HepG2 (cell line): ENCODE measurements around the gene RASA1. TPM values are rescaled to one million over a fixed set of nuclear protein-coding genes. Genes with fewer than 3 reads are reported as not detected.

Experiments
- ATAC-seq: fragments of 200-7000 bp; cut with Tn5 transposase; 3 replicates; pipeline ENCODE4 v1.9.1; 2020; ENCODE audit warnings: mild to moderate bottlenecking, moderate library complexity
- BruUV-seq: library from RNA; stranded (reverse); fragments of 400-500 nt; replicated peaks from 2 replicates; lab custom pipeline; 2021; lab: Mats Ljungman, UMichigan
- CTCF ChIA-PET: fragments of 300-600 bp; formaldehyde crosslinking; extraction: SDS; loops from one replicate; lab custom pipeline; 2021; ENCODE audit warnings: low total read pairs, inconsistent platforms, low intra/inter-chr PET ratio; lab: Yijun Ruan, JAX
- POLR2A ChIA-PET: fragments of 350-600 bp; sonication (Branson Sonifier 250); formaldehyde crosslinking; loops from one replicate; lab custom pipeline; 2020; ENCODE audit warnings: antibody characterized with exemption, inconsistent platforms; lab: Yijun Ruan, JAX
- DNase-seq: peaks from one replicate; pipeline ENCODE4 v3.0.0-alpha.2; 2015; ENCODE audit warnings: low spot score
- FAIRE-seq: peaks from 3 replicates; lab custom pipeline; 2011; peaks lifted over from hg19 to GRCh38; lab: Jason Lieb, UNC
- H2AFZ ChIP-seq: one replicate; pipeline ENCODE4 v1.6.1; 2011; ENCODE audit warnings: low read length, inconsistent platforms
- H3K27ac ChIP-seq: fragments of 300-600 bp; 3 replicates; pipeline ENCODE4 v1.8.0; 2011; ENCODE audit warnings: mixed run types, mild to moderate bottlenecking, mixed read lengths, low read length, inconsistent platforms; ENCODE audit not compliant: insufficient read depth; ENCODE audit errors: extremely low read length
- H3K27me3 ChIP-seq, 2 experiments: fragments of 200-600 bp in 1 of 2; 2 replicates in 1 of 2; 3 replicates in 1 of 2; pipeline versions ENCODE4 v1.6.0 to v1.8.0; 2011; ENCODE audit warnings: low read length in 2 of 2, mild to moderate bottlenecking in 2 of 2, moderate library complexity in 2 of 2, inconsistent platforms in 1 of 2; ENCODE audit not compliant: insufficient read depth in 2 of 2, control insufficient read depth in 1 of 2
- H3K36me3 ChIP-seq, 2 experiments: fragments of 200-600 bp in 1 of 2; replicated peaks in 1 of 2; 2 replicates in 1 of 2; 3 replicates in 1 of 2; pipeline versions ENCODE4 v1.5.1 to v1.8.0; 2011; ENCODE audit warnings: low read length in 2 of 2, inconsistent platforms in 1 of 2; ENCODE audit not compliant: insufficient read depth in 2 of 2, control insufficient read depth in 1 of 2
- H3K4me1 ChIP-seq: 2 replicates; pipeline ENCODE4 v1.5.1; 2012; ENCODE audit warnings: low read length, inconsistent platforms; ENCODE audit not compliant: insufficient read depth
- H3K4me2 ChIP-seq: 2 replicates; pipeline ENCODE4 v1.6.0; 2011; ENCODE audit warnings: low read depth, low read length, inconsistent platforms
- H3K4me3 ChIP-seq, 3 experiments: fragments of 200-600 bp in 1 of 3; sonication (generic), shearing (Covaris generic) in 1 of 3; replicated peaks in 1 of 3; 2 replicates each; pipeline ENCODE4 v1.5.1; 2011 to 2016; ENCODE audit warnings: low read length in 3 of 3, inconsistent platforms in 2 of 3, low read depth in 2 of 3, mild to moderate bottlenecking in 2 of 3, control low read depth in 1 of 3, mixed read lengths in 1 of 3; ENCODE audit not compliant: insufficient read depth in 1 of 3
- H3K79me2 ChIP-seq: one replicate; pipeline ENCODE4 v1.6.1; 2011; ENCODE audit warnings: low read length, inconsistent platforms; ENCODE audit not compliant: insufficient read depth
- H3K9ac ChIP-seq: 2 replicates; pipeline ENCODE4 v1.6.0; 2011; ENCODE audit warnings: mild to moderate bottlenecking, low read depth, low read length, inconsistent platforms; ENCODE audit not compliant: insufficient read depth
- H3K9me3 ChIP-seq: 2 replicates; pipeline ENCODE4 v1.5.1; 2012; ENCODE audit warnings: mild to moderate bottlenecking, low read length
- H4K20me1 ChIP-seq: 2 replicates; pipeline ENCODE4 v1.6.0; 2011; ENCODE audit warnings: inconsistent platforms, mild to moderate bottlenecking, low read length, moderate library complexity; ENCODE audit not compliant: insufficient read depth
- CTCF ChIP-seq: sonication (generic); formaldehyde crosslinking; IDR thresholded peaks from 2 replicates; pipeline ENCODE4 v1.5.0; 2020; ENCODE audit warnings: mild to moderate bottlenecking, missing genetic modification reagents, moderate library complexity
- HMG20A ChIP-seq: IDR thresholded peaks from 2 replicates; pipeline ENCODE4 v1.6.1; 2016; ENCODE audit warnings: borderline replicate concordance
- IRF2 ChIP-seq: IDR thresholded peaks from 2 replicates; pipeline ENCODE4 v1.6.1; 2018; ENCODE audit warnings: missing genetic modification reagents, missing compliant biosample characterization
- NCOR1 ChIP-seq: fragments of 200-600 bp; sonication (generic); IDR thresholded peaks from 2 replicates; pipeline ENCODE4 v1.7.0; 2017; ENCODE audit warnings: antibody characterized with exemption, low read length, borderline replicate concordance
- NFIB ChIP-seq: sonication (generic); formaldehyde crosslinking; IDR thresholded peaks from 2 replicates; pipeline ENCODE4 v1.9.0; 2021; ENCODE audit warnings: missing genetic modification reagents, mild to moderate bottlenecking, borderline replicate concordance
- NFYB ChIP-seq: sonication (generic); formaldehyde crosslinking; IDR thresholded peaks from 2 replicates; pipeline ENCODE4 v1.4.0; 2020; ENCODE audit warnings: missing genetic modification reagents
- RELA ChIP-seq: sonication (generic); formaldehyde crosslinking; IDR thresholded peaks from 2 replicates; pipeline ENCODE4 v1.4.0; 2020; ENCODE audit warnings: missing genetic modification reagents
- THAP9 ChIP-seq: sonication (generic); formaldehyde crosslinking; IDR thresholded peaks from 2 replicates; pipeline ENCODE4; 2020; ENCODE audit warnings: missing genetic modification reagents, mild to moderate bottlenecking, borderline replicate concordance
- YEATS2 ChIP-seq: sonication (generic); formaldehyde crosslinking; IDR thresholded peaks from 2 replicates; pipeline ENCODE4 v1.4.0; 2020; ENCODE audit warnings: missing genetic modification reagents, borderline replicate concordance
- ZBTB38 ChIP-seq: sonication (generic); formaldehyde crosslinking; IDR thresholded peaks from 2 replicates; pipeline ENCODE4 v1.5.1; 2020; ENCODE audit warnings: mild to moderate bottlenecking, missing genetic modification reagents
- ZBTB4 ChIP-seq: sonication (generic); formaldehyde crosslinking; IDR thresholded peaks from 2 replicates; pipeline ENCODE4 v1.4.0; 2020; ENCODE audit warnings: missing genetic modification reagents, mild to moderate bottlenecking, borderline replicate concordance
- ZFP36 ChIP-seq: fragments of 150-350 bp; IDR thresholded peaks from 2 replicates; pipeline ENCODE4 v1.6.1; 2018; ENCODE audit warnings: borderline replicate concordance, low read length, low read depth; ENCODE audit not compliant: partially characterized antibody
- ZNF326 ChIP-seq: sonication (generic); formaldehyde crosslinking; IDR thresholded peaks from 2 replicates; pipeline ENCODE4 v1.4.0; 2020; ENCODE audit warnings: missing genetic modification reagents, borderline replicate concordance
- ZNF337 ChIP-seq: sonication (generic); formaldehyde crosslinking; IDR thresholded peaks from 2 replicates; pipeline ENCODE4 v1.5.1; 2020; ENCODE audit warnings: missing genetic modification reagents, low read depth, mild to moderate bottlenecking, borderline replicate concordance
- ZNF557 ChIP-seq: sonication (generic); formaldehyde crosslinking; IDR thresholded peaks from 2 replicates; pipeline ENCODE4 v1.4.0; 2020; ENCODE audit warnings: missing genetic modification reagents
- ZNF589 ChIP-seq: sonication (generic); formaldehyde crosslinking; conservative IDR thresholded peaks from 2 replicates; pipeline ENCODE4 v1.8.0; 2022; ENCODE audit warnings: mild to moderate bottlenecking, moderate library complexity, missing genetic modification reagents
- WGBS: methylation state at CpG from one replicate; pipeline ENCODE4 v1.1.6; 2017; ENCODE audit warnings: low lambda C conversion rate; 5-methylcytosine and 5-hydroxymethylcytosine counted together
- in situ Hi-C: cut with HindIII; loops from 2 replicates; pipeline ENCODE4 v1.10.0; 2017; ENCODE audit warnings: low pct_unique_long_range_greater_than_20kb; ENCODE audit not compliant: extremely low pct_ligation_motif_present
- intact Hi-C: fragments of 100-400 bp; cut with micrococcal nuclease; formaldehyde crosslinking; loops from one replicate; pipeline ENCODE4 v1.10.0; 2022; ENCODE audit not compliant: unreplicated experiment
- polyA plus RNA-seq, 8 experiments: library from polyadenylated mRNA; depleted of rRNA in 3 of 8; stranded (reverse) in 7 of 8; unstranded in 1 of 8; fragments of >200 nt; fragmentation: Illumina TruSeq in 4 of 8; extraction: Trizol in 4 of 8; gene quantifications; 2 replicates each; pipeline versions ENCODE4 v1.2.1 to v1.2.3, GENCODE V29; 2011 to 2016; ENCODE audit warnings: low read depth in 4 of 8, missing spikeins in 1 of 8, mixed read lengths in 1 of 8; ENCODE audit not compliant: insufficient read depth in 1 of 8
- total RNA-seq, 5 experiments: library from RNA; depleted of rRNA; stranded (reverse); fragments of >200 nt; fragmentation: Illumina TruSeq; extraction: Trizol; gene quantifications; 2 replicates each; pipeline ENCODE4 v1.2.3, GENCODE V29; 2016; ENCODE audit warnings: low read depth in 1 of 5

Gene RASA1
- total and polyA plus RNA-seq, 2 of the 13 experiments (the other 11 are each of a cell fraction or from before 2014, with no cell fraction given): 19.5 to 20.5 TPM

- H3K36me3 ChIP-seq: no peaks in the 10 kb centered on the region
- DNase-seq: no peak
- CTCF ChIA-PET: no interaction called here
Observed at GRCh38 chr5:87432460-87432859, 164.8 kb downstream of the RASA1 start.

More at GRCh38 chr5:87432460-87432859, 164.8 kb downstream of the RASA1 start:
- H3K4me1 ChIP-seq: no peaks in the 10 kb centered on the region
- BruUV-seq: no TSS peak
- no peaks in the 10 kb centered on the region for H3K27me3 ChIP-seq
- POLR2A ChIA-PET: no interaction called here
- no peak overlapping the region for H3K27ac ChIP-seq
- H3K9ac ChIP-seq: no peak overlapping the region
- ATAC-seq: no peak
- intact Hi-C loops: no loop called here
- H3K79me2 ChIP-seq: no peaks in the 10 kb centered on the region
- no peak for FAIRE-seq
- no peaks in the 10 kb centered on the region for H4K20me1 ChIP-seq
- in situ Hi-C loops: no loop called here
- H2AFZ ChIP-seq: no peak overlapping the region
- no peak overlapping the region for H3K4me3 ChIP-seq
- no peak for TF ChIP-seq HMG20A
- no peak for TF ChIP-seq NCOR1
- TF ChIP-seq ZNF326 (CRISPR knock-in tag): no peak
- no peak for TF ChIP-seq ZFP36
- no peak for TF ChIP-seq ZBTB38 (CRISPR knock-in tag)
- TF ChIP-seq RELA: no peak
- TF ChIP-seq ZNF337: no peak
- TF ChIP-seq NFIB: no peak
- TF ChIP-seq YEATS2 (CRISPR knock-in tag): no peak
- TF ChIP-seq CTCF (CRISPR knock-in tag): no peak
- TF ChIP-seq NFYB (CRISPR knock-in tag): no peak
- TF ChIP-seq ZNF557: no peak
- no peak for TF ChIP-seq ZNF589 (CRISPR knock-in tag)
- TF ChIP-seq ZBTB4: no peak
- no peak for TF ChIP-seq THAP9
- TF ChIP-seq IRF2 (CRISPR knock-in tag): no peak
- TF ChIP-seq, all 625 proteins: peak for 0
- H3K4me2 ChIP-seq: no peak overlapping the region
- H3K9me3 ChIP-seq: no peaks in the 10 kb centered on the region
- WGBS: 0% methylated on average over 2 of the region's 2 CpGs
